ENCODE results near the gene SGSM1. TPM values are rescaled to one million over a fixed set of nuclear protein-coding genes. Genes with fewer than 3 reads are reported as not detected.

SGSM1 gene
- total and polyA plus RNA-seq, 12 donors, result 1.1 to 14.3 (median 7.8) TPM

GRCh38 chr22:24865508-24865907 lies 59.5 kb downstream of the SGSM1 start:
- WGBS, 2 donors, result 89 to 92% methylated on average over 4 of the region's 4 CpGs
- no peak for ATAC-seq
- Histone ChIP-seq H3K27ac (no peak overlapping the region), H3K9me3 (no peaks in the 10 kb centered on the region), H3K4me3 (no peak overlapping the region), H3K4me1 (peaks cover 0 to 7% (median 4%) of the 10 kb centered on the region in 9 donors), H3K36me3 (peaks cover 0 to 10% (median 0%) of the 10 kb centered on the region in 9 donors), H3K27me3 (no peaks in the 10 kb centered on the region)
- intact Hi-C loops (cut with DNase I), result no loop called here
- DNase-seq, result no peak
- TF ChIP-seq CTCF (IDR thresholded peaks at IDR 0.05), result no peak

GRCh38 chr22:24867323-24868022 lies 61.5 kb downstream of the SGSM1 start:
- Histone ChIP-seq H3K36me3 (peaks cover 0 to 4% (median 0%) of the 10 kb centered on the region in 9 donors), H3K4me3 (no peak overlapping the region), H3K4me1 (peaks cover 0 to 7% (median 4%) of the 10 kb centered on the region in 9 donors), H3K27me3 (no peaks in the 10 kb centered on the region), H3K27ac (no peak overlapping the region), H3K9me3 (no peaks in the 10 kb centered on the region)
- ATAC-seq (peak in 6 of 8 donors; percentile 55 to 93 (median 76)), DNase-seq (no peak)
- WGBS, 2 donors, result 68 to 73% methylated on average over 8 of the region's 8 CpGs
- intact Hi-C loops (cut with DNase I), result no loop called here
- TF ChIP-seq CTCF (IDR thresholded peaks at IDR 0.05), result no peak

- Histone ChIP-seq H3K4me1 (peaks cover 0 to 7% (median 4%) of the 10 kb centered on the region in 9 donors), H3K4me3 (no peak overlapping the region), H3K9me3 (no peaks in the 10 kb centered on the region), H3K36me3 (no peaks in the 10 kb centered on the region), H3K27me3 (no peaks in the 10 kb centered on the region), H3K27ac (no peak overlapping the region)
- DNase-seq (no peak), ATAC-seq (no peak)
- intact Hi-C loops (cut with DNase I), result no loop called here
- TF ChIP-seq CTCF (IDR thresholded peaks at IDR 0.05), result no peak
- WGBS, 2 donors, result 93 to 97% methylated on average over 7 of the region's 7 CpGs
Observed at GRCh38 chr22:24868979-24869378, 63.0 kb downstream of the SGSM1 start.

GRCh38 chr22:24871611-24872205 lies 65.7 kb downstream of the SGSM1 start:
- Histone ChIP-seq H3K36me3 (peaks cover 0 to 5% (median 0%) of the 10 kb centered on the region in 9 donors), H3K4me1 (peaks cover 0 to 7% (median 4%) of the 10 kb centered on the region in 9 donors), H3K4me3 (no peak overlapping the region), H3K27ac (no peak overlapping the region), H3K9me3 (peaks cover 0 to 3% (median 0%) of the 10 kb centered on the region in 11 donors), H3K27me3 (no peaks in the 10 kb centered on the region)
- intact Hi-C loops (cut with DNase I), result no loop called here
- DNase-seq, result no peak
- 78% methylated on average over 7 of the region's 7 CpGs for WGBS, 2 donors
- no peak for TF ChIP-seq CTCF (IDR thresholded peaks at IDR 0.05)
- ATAC-seq, result no peak

All from heart right ventricle (tissue), 16 donors.